ENCODE measurements around the gene FBXL14.

- no peak for TF ChIP-seq CTCF (IDR thresholded peaks at IDR 0.05; ENCODE audit: low read length)
- no peak for TF ChIP-seq EZH2 (optimal IDR thresholded peaks at IDR 0.05; ENCODE audit: low read depth, low read length)
- TF ChIP-seq EZH2phosphoT487 (IDR thresholded peaks at IDR 0.05; ENCODE audit: low read length), result no peak
These were observed 39.1 kb upstream of the FBXL14 start for GRCh38 chr12:1633459-1633858.
